Endothelial cell of hepatic sinusoid (primary cell): ENCODE measurements around the gene CBLB.

Source experiments
- in situ Hi-C: cut with HindIII; loops from 2 replicates; pipeline ENCODE4 v1.10.0; 2017; ENCODE audit warnings: low sequenced_read_pairs

CBLB gene

GRCh38 chr3:105791131-105791530 lies 77.7 kb downstream of the CBLB start:
- in situ Hi-C loops: no loop called here

- in situ Hi-C loops: no loop called here
These were observed 78.3 kb downstream of the CBLB start for GRCh38 chr3:105790534-105790933.

- in situ Hi-C loops: no loop called here
These were observed 80.2 kb downstream of the CBLB start for GRCh38 chr3:105788593-105788992.

GRCh38 chr3:105787453-105787852 lies 81.4 kb downstream of the CBLB start:
- in situ Hi-C loops: no loop called here

GRCh38 chr3:105786990-105787389 lies 81.8 kb downstream of the CBLB start:
- in situ Hi-C loops: no loop called here

GRCh38 chr3:105786241-105786640 lies 82.6 kb downstream of the CBLB start:
- in situ Hi-C loops: no loop called here

- in situ Hi-C loops: no loop called here
These were observed 83.0 kb downstream of the CBLB start for GRCh38 chr3:105785803-105786202.

GRCh38 chr3:105783631-105784030 lies 85.2 kb downstream of the CBLB start:
- in situ Hi-C loops: no loop called here

- in situ Hi-C loops: no loop called here
These were observed 86.9 kb downstream of the CBLB start for GRCh38 chr3:105781871-105782270.

GRCh38 chr3:105780107-105780506 lies 88.7 kb downstream of the CBLB start:
- in situ Hi-C loops: no loop called here

GRCh38 chr3:105775368-105775767 lies 93.4 kb downstream of the CBLB start:
- in situ Hi-C loops: no loop called here

- in situ Hi-C loops: no loop called here
These were observed 94.2 kb downstream of the CBLB start for GRCh38 chr3:105774444-105775180.

- in situ Hi-C loops: no loop called here
These were observed 95.5 kb downstream of the CBLB start for GRCh38 chr3:105773291-105773690.

GRCh38 chr3:105772635-105773034 lies 96.2 kb downstream of the CBLB start:
- in situ Hi-C loops: no loop called here

GRCh38 chr3:105771392-105771791 lies 97.4 kb downstream of the CBLB start:
- in situ Hi-C loops: no loop called here

- in situ Hi-C loops: no loop called here
These were observed 98.4 kb downstream of the CBLB start for GRCh38 chr3:105770410-105770809.

GRCh38 chr3:105767776-105768175 lies 101.0 kb downstream of the CBLB start:
- in situ Hi-C loops: no loop called here

GRCh38 chr3:105767216-105767615 lies 101.6 kb downstream of the CBLB start:
- in situ Hi-C loops: no loop called here

GRCh38 chr3:105765308-105765639 lies 103.5 kb downstream of the CBLB start:
- in situ Hi-C loops: no loop called here

- in situ Hi-C loops: no loop called here
These were observed 104.2 kb downstream of the CBLB start for GRCh38 chr3:105764378-105765307.

GRCh38 chr3:105763659-105764036 lies 105.2 kb downstream of the CBLB start:
- in situ Hi-C loops: no loop called here
